Endothelial cell of umbilical vein (primary cell): Measurements from ENCODE around the gene FRMD4A. TPM values are rescaled to one million over a fixed set of nuclear protein-coding genes. Genes with fewer than 3 reads are reported as not detected.

Experiments used
- BruUV-seq: library from RNA; stranded (reverse); fragments of 400-500 nt; replicated peaks from 2 replicates; lab custom pipeline; 2021; lab: Mats Ljungman, UMichigan
- CTCF ChIA-PET: fragments of 300-600, 350-600 bp; sonication (Branson Sonifier 250); formaldehyde crosslinking; loops from one replicate; lab custom pipeline; 2021; ENCODE audit warnings: antibody characterized with exemption, inconsistent platforms; lab: Charles Lee
- POLR2A ChIA-PET: fragments of 300-600, 350-600 bp; sonication (Branson Sonifier 250); formaldehyde crosslinking; loops from one replicate; lab custom pipeline; 2021; ENCODE audit warnings: antibody characterized with exemption, inconsistent platforms; lab: Charles Lee
- DNase-seq: peaks from one replicate; pipeline ENCODE4 v3.0.0-alpha.2; 2011; ENCODE audit warnings: low read depth, low spot score
- FAIRE-seq: peaks from 2 replicates; lab custom pipeline; 2011; peaks lifted over from hg19 to GRCh38; lab: Jason Lieb, UNC
- H2AFZ ChIP-seq: 2 replicates; pipeline ENCODE4 v1.6.0; 2012; ENCODE audit warnings: low read depth, low read length, control low read depth, inconsistent platforms
- H3K27ac ChIP-seq: 2 replicates; pipeline ENCODE4 v1.5.1; 2011; ENCODE audit warnings: low read depth, mild to moderate bottlenecking, control low read depth, low read length, moderate library complexity; ENCODE audit not compliant: insufficient read depth
- H3K27me3 ChIP-seq, 2 experiments: 2 replicates each; pipeline versions ENCODE4 v1.6.0 to v1.6.1; 2011; ENCODE audit warnings: low read length in 2 of 2, mixed read lengths in 1 of 2; ENCODE audit not compliant: control insufficient read depth in 2 of 2, insufficient read depth in 2 of 2
- H3K36me3 ChIP-seq, 2 experiments: 2 replicates in 1 of 2; 3 replicates in 1 of 2; pipeline ENCODE4 v1.5.1; 2011; ENCODE audit warnings: low read length in 2 of 2, mild to moderate bottlenecking in 1 of 2, moderate library complexity in 1 of 2; ENCODE audit not compliant: control insufficient read depth in 2 of 2, insufficient read depth in 2 of 2; ENCODE audit errors: extremely low read depth in 1 of 2
- H3K4me1 ChIP-seq: 3 replicates; pipeline ENCODE4 v1.5.1; 2011; ENCODE audit warnings: mild to moderate bottlenecking, low read length; ENCODE audit not compliant: control insufficient read depth, insufficient read depth; ENCODE audit errors: extremely low read depth
- H3K4me2 ChIP-seq: 2 replicates; pipeline ENCODE4 v1.6.1; 2011; ENCODE audit warnings: low read length, control low read depth, mixed read lengths; ENCODE audit not compliant: insufficient read depth
- H3K4me3 ChIP-seq, 3 experiments: fragments of 200-600 bp in 1 of 3; sonication (generic), shearing (Covaris generic) in 1 of 3; replicated peaks in 1 of 3; 2 replicates each; pipeline ENCODE4 v1.5.1; 2011 to 2016; ENCODE audit warnings: control low read depth in 3 of 3, low read length in 3 of 3, mild to moderate bottlenecking in 2 of 3, inconsistent platforms in 1 of 3, low read depth in 1 of 3, moderate library complexity in 1 of 3; ENCODE audit not compliant: insufficient read depth in 1 of 3
- H3K79me2 ChIP-seq: 2 replicates; pipeline ENCODE4 v1.6.0; 2012; ENCODE audit warnings: low read length, inconsistent platforms; ENCODE audit not compliant: control insufficient read depth, insufficient read depth
- H3K9ac ChIP-seq: replicated peaks from 2 replicates; pipeline ENCODE3; 2011; ENCODE audit warnings: low read length, control low read depth; ENCODE audit not compliant: insufficient read depth; ENCODE audit errors: extremely low read depth
- H3K9me1 ChIP-seq: replicated peaks from 3 replicates; pipeline ENCODE4 v1.6.0; 2011; ENCODE audit warnings: mild to moderate bottlenecking, low read length; ENCODE audit not compliant: control insufficient read depth, insufficient read depth; ENCODE audit errors: extremely low read depth
- H3K9me3 ChIP-seq: replicated peaks from 2 replicates; pipeline ENCODE4 v1.5.1; 2012; ENCODE audit warnings: low read length, inconsistent platforms; ENCODE audit not compliant: control insufficient read depth, insufficient read depth
- H4K20me1 ChIP-seq: replicated peaks from 2 replicates; pipeline ENCODE3; 2011; ENCODE audit warnings: mild to moderate bottlenecking, low read length; ENCODE audit not compliant: control insufficient read depth, insufficient read depth; ENCODE audit errors: extremely low read depth
- CTCF ChIP-seq, 2 donors: IDR thresholded peaks; 1 replicate in 1 of 2; 2 replicates in 1 of 2; pipeline ENCODE4 v1.5.1; 2011; ENCODE audit warnings: low read length in 2 of 2, mild to moderate bottlenecking in 2 of 2, moderate library complexity in 2 of 2, control low read depth in 1 of 2, inconsistent platforms in 1 of 2, low read depth in 1 of 2; ENCODE audit not compliant: insufficient read depth in 1 of 2; ENCODE audit errors: extremely low read depth in 1 of 2
- EZH2 ChIP-seq: IDR thresholded peaks from 2 replicates; pipeline ENCODE4 v1.6.1; 2012; ENCODE audit warnings: borderline replicate concordance, low read depth, mild to moderate bottlenecking, moderate library complexity, low read length, inconsistent platforms; ENCODE audit not compliant: severe bottlenecking
- FOS ChIP-seq: IDR thresholded peaks from 2 replicates; pipeline ENCODE4 v1.6.1; 2011; ENCODE audit warnings: mild to moderate bottlenecking, low read length, moderate library complexity, borderline replicate concordance; ENCODE audit not compliant: insufficient read depth
- dilution Hi-C: fragments of 300-500 bp; cut with MboI; formaldehyde crosslinking; loops from one replicate; pipeline ENCODE4 v1.15.0; 2019; ENCODE audit warnings: low sequenced_read_pairs; ENCODE audit not compliant: extremely low pct_ligation_motif_present
- intact Hi-C: fragments of 100-400 bp; cut with micrococcal nuclease; formaldehyde crosslinking; loops from one replicate; pipeline ENCODE4 v1.10.0; 2022
- polyA plus RNA-seq, 4 experiments: library from polyadenylated mRNA; depleted of rRNA in 3 of 4; stranded (reverse) in 3 of 4; unstranded in 1 of 4; fragments of >200 nt; gene quantifications; 2 replicates each; pipeline versions ENCODE4 v1.2.1 to v1.2.3, GENCODE V29; 2011 to 2012; ENCODE audit warnings: missing spikeins in 1 of 4
- total RNA-seq: library from RNA; stranded (reverse); gene quantifications from 2 replicates; pipeline ENCODE4 v1.2.3, GENCODE V29; 2021

Gene FRMD4A
- total and polyA plus RNA-seq, 2 donors (not counting 3 experiments of a cell fraction or from before 2014, with no cell fraction given) = 123 to 148 TPM

- no peak overlapping the region for H3K4me3 ChIP-seq
- H3K27me3 ChIP-seq = no peaks in the 10 kb centered on the region
- peak overlapping the region; percentile 75 for H3K27ac ChIP-seq
- H2AFZ ChIP-seq = no peak overlapping the region
- no peak for TF ChIP-seq CTCF (IDR thresholded peaks at IDR 0.05; ENCODE audit: extremely low read depth in 1 of 2, insufficient read depth in 1 of 2, low read depth in 1 of 2, low read length in 2 of 2)
- peak; percentile 61 for FAIRE-seq
- peaks cover 93% of the 10 kb centered on the region for H3K79me2 ChIP-seq
- H4K20me1 ChIP-seq = no peaks in the 10 kb centered on the region
- dilution Hi-C loops = no loop called here
- intact Hi-C loops = loop anchor here (1.0 to 5.0 kb wide), 2 partner anchors 10 to 116 kb away; no protein-coding TSS in a partner anchor
- peak overlapping the region; percentile 2 for H3K4me2 ChIP-seq
- peaks cover 0 to 2% of the 10 kb centered on the region in 2 experiments for H3K36me3 ChIP-seq
- no peaks in the 10 kb centered on the region for H3K9me1 ChIP-seq
- H3K9ac ChIP-seq = peak overlapping the region; percentile 1
- POLR2A ChIA-PET = interaction anchor here (0.6 to 1.3 kb wide), 2 partner anchors 31 to 50 kb away, joined by 3 to 4 read pairs; no protein-coding TSS in a partner anchor
- peak; percentile 76 for DNase-seq
- H3K9me3 ChIP-seq = no peaks in the 10 kb centered on the region
- BruUV-seq = TSS peak; percentile 70
- CTCF ChIA-PET = interaction anchor here (0.7 to 2.2 kb wide), 6 partner anchors 28 to 262 kb away, joined by 3 to 6 read pairs (median 4); no protein-coding TSS in a partner anchor
- H3K4me1 ChIP-seq = peaks cover 42% of the 10 kb centered on the region
Observed at GRCh38 chr10:13831711-13832141, 499.0 kb downstream of the FRMD4A start.

DNA sequence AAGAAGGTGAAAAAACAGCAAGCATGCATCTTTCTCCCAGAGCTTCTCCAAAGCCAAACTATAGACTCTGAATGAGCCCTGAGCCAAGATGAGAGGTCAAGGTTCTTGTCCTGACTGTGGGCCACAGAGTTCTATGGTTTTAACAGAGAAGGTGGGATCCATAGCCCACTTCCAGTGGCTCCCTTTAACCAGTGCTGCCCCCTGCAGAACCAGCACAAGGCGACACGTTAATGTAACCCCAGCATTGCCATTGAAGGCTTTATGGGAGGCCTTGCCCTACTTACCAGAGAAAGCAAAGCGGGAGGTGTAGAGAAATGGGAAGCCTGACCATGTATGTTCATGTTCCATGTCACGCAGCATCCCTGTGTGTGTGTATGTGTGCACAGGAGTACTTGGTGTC lies 500.3 kb downstream of the FRMD4A start:
- FAIRE-seq (no peak), DNase-seq (no peak)
- Histone ChIP-seq H2AFZ (no peak overlapping the region), H3K27ac (no peak overlapping the region), H3K9ac (no peak overlapping the region), H3K4me2 (no peak overlapping the region), H3K4me3 (no peak overlapping the region), H4K20me1 (no peaks in the 10 kb centered on the region), H3K36me3 (peaks cover 0 to 2% of the 10 kb centered on the region in 2 experiments), H3K27me3 (no peaks in the 10 kb centered on the region), H3K9me1 (no peaks in the 10 kb centered on the region), H3K9me3 (no peaks in the 10 kb centered on the region), H3K4me1 (peaks cover 32% of the 10 kb centered on the region), H3K79me2 (peaks cover 98% of the 10 kb centered on the region)
- dilution Hi-C loops = no loop called here
- POLR2A ChIA-PET = no interaction called here
- TF ChIP-seq CTCF (IDR thresholded peaks at IDR 0.05; ENCODE audit: extremely low read depth in 1 of 2, insufficient read depth in 1 of 2, low read depth in 1 of 2, low read length in 2 of 2) (peak in 1 of 2 donors; percentile 3), FOS (no peak), EZH2 (no peak)
- intact Hi-C loops = loop anchor here (5.0 kb wide), 1 partner anchor 117 kb away; no protein-coding TSS in a partner anchor
- no TSS peak for BruUV-seq
- CTCF ChIA-PET = interaction anchor here (1.5 to 2.2 kb wide), 3 partner anchors 26 to 266 kb away, joined by 3 to 6 read pairs (median 5); no protein-coding TSS in a partner anchor
